Transverse colon (tissue), 4 donors: ENCODE results near the gene ENDOG.

Experiments
- CTCF ChIP-seq, 5 experiments: fragments of 200-600 bp in 3 of 5; fragments of 450-650 bp in 2 of 5; sonication (generic) in 3 of 5; IDR thresholded peaks; 1 replicate in 2 of 5; 2 replicates in 3 of 5; pipeline ENCODE4 v1.5.1; 2016 to 2017; ENCODE audit warnings: antibody characterized with exemption in 5 of 5, inconsistent platforms in 3 of 5, mild to moderate bottlenecking in 2 of 5, moderate library complexity in 1 of 5
- EP300 ChIP-seq: sonication (generic); formaldehyde crosslinking; IDR thresholded peaks from one replicate; pipeline ENCODE4 v1.6.1; 2017; ENCODE audit warnings: antibody characterized with exemption, low read depth
- POLR2A ChIP-seq: fragments of 450-650 bp; IDR thresholded peaks from one replicate; pipeline ENCODE4 v1.6.1; 2016; ENCODE audit warnings: antibody characterized with exemption, mild to moderate bottlenecking, moderate library complexity
- POLR2AphosphoS5 ChIP-seq, 3 donors: sonication (generic); formaldehyde crosslinking; IDR thresholded peaks; one replicate each; pipeline ENCODE4 v1.6.1; 2016; ENCODE audit warnings: antibody characterized with exemption in 3 of 3

- TF ChIP-seq CTCF (IDR thresholded peaks at IDR 0.05) (no peak), POLR2AphosphoS5 (IDR thresholded peaks at IDR 0.05) (no peak), POLR2A (no peak), EP300 (no peak)
These were observed 35.6 kb upstream of the ENDOG start for GRCh38 chr9:128782669-128783068.
